Measurements from ENCODE around the gene ERVMER34-1. TPM values are rescaled to one million over a fixed set of nuclear protein-coding genes. Genes with fewer than 3 reads are reported as not detected.

ERVMER34-1 gene
- total RNA-seq, 1 experiment from 2014 or later: 0.34 TPM

DNA sequence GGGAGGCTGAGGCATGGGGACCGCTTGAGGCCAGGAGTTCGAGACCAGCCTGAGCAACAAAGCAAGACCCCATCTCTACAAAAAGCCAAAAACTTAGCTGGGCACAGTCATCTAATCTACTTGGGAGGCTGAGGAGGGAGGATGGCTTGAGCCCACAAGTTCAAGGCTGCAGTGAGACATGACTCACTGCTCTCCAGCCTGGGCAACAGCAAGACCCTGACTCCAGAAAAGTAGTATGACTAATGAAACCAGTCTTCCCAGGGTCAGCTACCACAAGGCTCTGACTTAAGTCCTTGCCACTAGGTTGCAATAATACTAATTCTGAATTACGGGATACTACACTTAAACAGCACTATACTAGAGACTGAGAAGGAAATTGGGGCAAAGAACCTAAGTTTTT lies 33.1 kb downstream of the ERVMER34-1 start:
- DNase-seq (ENCODE audit: low read depth): peak; percentile 22

DNA sequence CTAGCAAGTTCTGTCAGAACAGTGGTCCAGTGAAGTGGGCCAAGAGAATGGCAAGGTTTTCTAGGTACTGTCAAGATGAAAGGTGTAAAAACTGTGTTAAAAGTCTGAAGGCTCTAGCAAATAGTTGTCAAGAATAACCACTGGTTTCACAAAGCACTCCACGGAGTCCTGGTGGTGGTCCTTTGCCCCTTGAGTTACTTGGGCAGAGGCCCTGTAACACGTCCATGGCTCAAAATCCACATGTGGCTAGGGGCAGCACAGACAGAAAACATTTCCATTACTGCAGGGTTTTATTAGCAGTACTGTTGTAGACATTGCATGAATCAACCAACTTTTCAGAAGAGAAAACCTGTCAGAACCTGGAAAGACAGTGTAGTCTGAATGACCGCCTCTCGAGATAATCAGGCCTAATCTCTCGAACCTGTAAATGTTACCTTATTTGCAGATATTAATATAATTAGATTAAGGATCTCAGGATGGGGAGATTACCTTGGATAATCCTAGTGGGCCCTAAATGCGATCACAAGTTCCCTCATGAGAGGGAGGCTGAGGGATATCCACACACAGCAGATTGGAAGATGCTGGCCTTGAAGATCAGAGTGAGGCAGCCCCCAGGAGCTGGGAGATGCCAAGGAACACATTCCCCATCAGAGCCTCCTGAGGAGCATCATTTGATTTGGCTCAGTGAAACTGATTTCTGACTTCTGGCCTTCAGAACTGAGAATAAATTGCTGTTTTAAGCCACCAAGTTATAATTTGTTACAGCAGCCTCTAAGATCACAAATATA lies 34.7 kb downstream of the ERVMER34-1 start:
- DNase-seq (ENCODE audit: low read depth): no peak

DNA sequence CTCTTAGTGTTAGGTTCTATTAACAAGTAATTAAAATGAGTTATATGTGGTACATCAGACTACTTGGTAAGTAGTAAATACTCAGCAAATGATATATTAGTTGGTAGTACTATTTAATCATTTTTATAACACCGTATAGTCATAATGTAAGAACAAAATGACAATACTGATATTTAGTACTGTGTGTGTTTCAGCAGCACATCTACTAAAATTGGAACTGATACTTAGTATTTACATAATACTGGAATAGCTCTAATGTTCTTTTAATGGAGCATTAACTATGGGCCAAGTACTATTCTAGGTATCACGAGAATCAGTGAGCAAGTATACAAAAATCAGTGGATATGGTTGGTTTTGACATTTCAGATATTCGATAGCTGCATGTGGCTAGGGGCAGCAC lies 35.3 kb downstream of the ERVMER34-1 start:
- DNase-seq (ENCODE audit: low read depth): no peak

DNA sequence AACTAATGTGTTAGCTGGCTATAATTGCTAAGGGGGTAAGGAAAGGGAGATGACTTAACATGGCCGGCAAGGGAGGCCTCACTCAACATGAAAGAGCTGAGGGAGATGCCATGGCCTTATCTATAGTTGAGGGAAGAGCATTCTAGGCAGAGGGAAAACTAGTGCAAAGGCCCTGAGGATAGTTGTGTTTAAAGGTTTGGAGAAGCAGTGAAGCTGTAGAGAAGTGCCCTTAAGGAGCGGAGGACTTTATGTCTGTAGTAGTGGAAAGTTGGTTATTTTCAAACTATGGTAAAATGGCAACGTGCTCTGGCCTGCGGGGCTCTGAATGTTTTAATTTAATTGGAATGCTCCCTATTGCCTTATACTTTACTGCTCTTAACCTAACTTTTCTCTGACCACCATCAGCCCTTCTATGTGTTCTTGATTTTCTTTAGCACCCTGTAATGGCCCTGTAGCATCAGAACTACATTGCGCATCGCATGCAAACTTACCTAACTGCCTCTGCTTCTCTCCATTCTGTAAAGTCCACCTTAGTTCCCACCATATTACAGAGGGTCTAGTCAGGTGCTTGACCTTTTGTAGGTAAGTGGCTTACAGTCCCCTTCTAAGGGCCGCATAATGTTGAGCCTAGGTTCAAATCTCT lies 35.8 kb downstream of the ERVMER34-1 start:
- DNase-seq (ENCODE audit: low read depth): no peak

DNA sequence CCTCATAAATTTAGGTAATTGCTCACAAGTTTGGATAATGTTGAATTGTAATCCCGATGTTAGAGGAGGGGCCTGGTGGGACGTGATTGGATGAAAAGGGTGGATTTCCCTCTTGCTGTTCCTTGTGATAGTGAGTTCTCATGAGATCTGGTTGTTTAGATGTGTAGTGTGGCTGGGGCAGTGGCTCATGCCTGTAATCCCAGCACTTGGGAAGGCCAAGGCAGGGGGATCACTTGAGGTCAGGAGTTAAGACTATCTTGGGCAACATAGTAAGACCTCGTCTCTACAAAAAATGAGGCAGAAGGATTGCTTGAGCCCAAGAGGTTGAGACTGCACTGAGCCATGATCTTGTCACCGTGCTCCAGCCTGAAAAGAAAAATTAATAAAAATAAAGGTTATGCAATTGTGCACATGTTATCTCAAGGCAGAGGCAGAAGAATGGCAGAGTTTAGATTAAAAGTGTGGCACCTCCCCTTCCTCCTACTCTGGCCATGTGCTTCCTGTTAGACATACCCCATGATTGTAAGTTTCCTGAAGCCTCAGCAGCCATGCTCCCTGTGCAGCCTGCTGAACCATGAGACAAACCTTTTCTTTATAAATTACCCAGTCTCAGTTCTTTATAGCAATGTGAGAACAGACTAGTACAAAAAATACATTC lies 36.5 kb downstream of the ERVMER34-1 start:
- DNase-seq (ENCODE audit: low read depth): no peak

DNA sequence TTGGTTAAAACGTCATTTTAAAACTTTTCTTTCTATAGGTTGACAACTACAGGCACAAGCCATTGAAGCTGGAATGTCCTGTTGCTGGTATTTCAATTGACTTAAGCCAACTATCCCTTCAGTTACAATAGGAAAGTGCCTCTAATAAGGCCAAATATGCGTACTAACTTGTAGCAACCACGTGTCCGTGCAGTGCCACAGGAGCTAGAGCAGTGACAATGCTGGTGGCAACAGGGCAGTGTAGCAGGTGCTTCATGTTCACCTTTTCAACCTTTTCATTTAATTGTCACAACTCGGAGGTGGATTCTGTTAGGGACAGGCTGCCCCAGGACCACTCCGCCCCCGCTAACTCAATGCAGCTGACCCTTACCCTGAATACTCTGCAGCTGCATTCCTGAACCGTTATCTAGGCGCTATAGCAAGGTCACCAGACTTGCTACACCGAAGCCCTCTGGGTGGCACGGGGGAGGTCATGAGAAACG lies 37.7 kb downstream of the ERVMER34-1 start:
- no peak for DNase-seq (ENCODE audit: low read depth)

DNA sequence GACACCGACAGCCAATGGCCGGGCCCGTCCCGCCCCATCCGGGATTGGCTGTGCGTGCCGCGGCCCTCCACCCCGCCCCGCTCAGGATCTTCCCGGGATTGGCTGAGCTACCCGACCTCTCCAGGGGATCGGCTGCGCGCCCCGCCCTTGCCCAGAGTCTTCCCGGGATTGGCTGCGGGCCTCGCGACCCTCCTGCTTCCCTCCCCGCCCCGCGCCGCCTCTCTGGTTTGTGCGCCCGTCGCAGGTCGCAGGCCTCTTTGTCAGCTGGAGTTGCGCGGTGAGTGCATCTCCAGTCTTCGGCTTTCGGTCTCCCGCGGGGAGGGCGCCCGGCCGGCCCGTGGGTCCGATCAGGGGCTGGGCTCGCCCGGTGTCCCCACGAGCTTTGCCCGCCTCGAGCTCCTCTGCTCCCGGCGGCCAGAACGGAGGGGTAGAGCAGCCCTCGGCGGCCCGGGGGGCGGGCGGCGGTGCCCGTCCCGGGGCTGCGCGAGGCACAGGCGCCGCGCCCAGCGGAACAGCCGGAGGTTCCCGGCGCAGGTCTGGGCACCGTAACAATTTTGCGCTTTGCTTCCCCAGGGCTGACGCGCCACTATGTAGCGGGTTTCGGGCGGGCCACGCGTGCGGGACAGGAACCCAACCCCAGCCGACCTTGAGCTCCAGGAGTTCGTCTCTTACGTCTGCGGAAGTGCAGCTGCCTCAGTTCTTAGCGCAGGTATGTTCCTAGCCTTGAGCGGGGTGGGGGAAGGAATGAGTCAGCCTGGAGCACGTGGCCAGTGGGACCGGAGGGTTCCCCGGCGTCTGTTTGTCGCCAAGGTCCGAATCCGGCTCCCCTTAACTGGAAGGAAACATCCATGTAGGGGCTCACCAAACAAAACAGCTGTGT lies 38.7 kb downstream of the ERVMER34-1 start:
- peak; percentile 94 for DNase-seq (ENCODE audit: low read depth)

DNA sequence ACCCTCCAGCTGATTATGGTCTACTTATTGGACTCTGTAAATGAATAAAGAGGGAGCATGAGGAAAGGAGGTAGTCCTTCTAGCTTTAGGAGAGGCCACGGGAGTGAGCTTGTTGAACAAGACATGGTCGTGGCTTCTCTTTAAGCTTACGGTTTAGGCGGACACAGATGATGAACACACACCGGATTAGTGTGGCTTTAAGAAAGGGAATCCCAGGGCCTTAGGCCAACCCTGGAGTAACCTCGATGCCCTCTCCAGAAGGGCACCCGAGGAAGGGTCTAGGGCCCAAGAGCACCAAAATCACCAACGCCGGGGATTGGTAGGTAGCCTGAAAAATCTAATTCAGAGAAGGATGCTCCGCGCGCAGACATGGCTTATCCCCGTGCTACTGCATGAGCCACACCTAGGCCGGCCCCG lies 39.4 kb downstream of the ERVMER34-1 start:
- no peak for DNase-seq (ENCODE audit: low read depth)

DNA sequence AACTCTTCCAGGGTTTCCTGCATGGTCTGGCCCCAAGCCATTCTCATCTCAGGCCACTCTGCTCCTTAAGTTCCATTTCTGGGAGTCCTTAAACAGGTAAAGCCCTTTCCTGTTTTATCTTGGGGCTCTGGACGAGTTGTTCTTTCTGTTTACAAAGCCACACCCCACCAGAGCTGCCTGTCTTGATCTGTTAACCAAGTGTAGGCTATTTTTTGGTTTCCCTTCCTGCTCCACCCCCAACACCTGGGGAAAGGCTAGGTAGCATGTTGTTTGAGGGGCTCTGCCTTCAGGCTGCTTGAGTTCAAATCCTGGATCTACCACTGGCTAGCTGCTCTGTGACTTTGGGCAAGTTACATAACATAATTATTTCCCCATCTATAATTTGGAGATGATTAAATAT lies 40.0 kb downstream of the ERVMER34-1 start:
- DNase-seq (ENCODE audit: low read depth): no peak

DNA sequence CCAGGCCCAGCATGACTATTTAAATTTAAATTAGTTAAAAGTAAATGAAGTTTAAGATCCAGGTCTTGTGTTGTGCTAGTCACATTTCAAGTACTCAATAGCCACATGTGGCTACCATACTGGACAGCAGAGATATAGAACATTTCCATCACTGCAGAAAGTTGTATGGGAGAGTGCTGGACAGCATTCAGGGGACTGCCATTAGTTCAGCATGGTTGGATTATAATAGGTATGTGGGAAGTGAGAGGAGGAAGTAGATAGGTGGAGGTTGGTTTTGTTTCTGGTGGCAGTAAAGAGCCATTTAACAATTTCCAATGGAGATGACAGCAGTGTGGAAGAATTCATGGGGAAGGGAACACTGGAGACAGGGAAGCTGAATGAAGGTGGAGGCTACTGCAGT lies 42.1 kb downstream of the ERVMER34-1 start:
- DNase-seq (ENCODE audit: low read depth): no peak

DNA sequence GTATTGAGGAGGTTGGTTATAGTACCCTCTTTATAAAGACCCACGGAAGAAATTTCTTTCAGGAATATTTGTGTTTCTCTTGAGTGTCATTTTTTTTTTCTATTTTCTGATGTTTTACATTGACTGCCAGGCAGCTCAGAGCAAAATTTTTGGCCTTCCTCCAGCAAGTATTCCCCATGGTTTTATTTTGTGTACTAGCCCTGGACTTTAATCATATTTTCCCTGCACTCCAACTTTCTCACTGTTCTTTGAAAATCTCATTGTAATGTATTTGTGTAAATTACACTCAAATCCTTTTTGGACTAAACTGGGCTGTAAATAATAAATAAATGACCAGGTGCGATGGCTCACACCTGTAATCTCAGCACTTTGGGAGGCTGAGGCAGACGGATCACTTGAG lies 46.6 kb downstream of the ERVMER34-1 start:
- DNase-seq (ENCODE audit: low read depth): no peak

DNA sequence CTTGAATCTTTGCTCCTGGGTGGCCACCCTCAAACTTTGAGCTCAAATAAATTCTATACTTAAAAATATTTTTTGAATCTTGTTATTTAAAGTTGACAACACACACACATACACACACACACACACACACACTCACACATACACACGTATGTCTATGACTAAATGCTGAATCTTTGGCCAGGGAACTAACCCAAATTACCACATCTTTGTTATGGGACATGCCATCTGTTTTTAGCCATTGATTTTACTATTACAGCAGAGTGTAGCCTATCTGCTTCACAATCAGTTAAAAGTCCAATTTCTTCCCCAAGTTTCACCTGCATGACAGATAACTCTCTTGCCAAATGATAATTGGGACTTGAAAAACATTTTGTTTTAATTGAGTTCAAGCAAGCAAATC lies 47.1 kb downstream of the ERVMER34-1 start:
- DNase-seq (ENCODE audit: low read depth): peak; percentile 52

DNA sequence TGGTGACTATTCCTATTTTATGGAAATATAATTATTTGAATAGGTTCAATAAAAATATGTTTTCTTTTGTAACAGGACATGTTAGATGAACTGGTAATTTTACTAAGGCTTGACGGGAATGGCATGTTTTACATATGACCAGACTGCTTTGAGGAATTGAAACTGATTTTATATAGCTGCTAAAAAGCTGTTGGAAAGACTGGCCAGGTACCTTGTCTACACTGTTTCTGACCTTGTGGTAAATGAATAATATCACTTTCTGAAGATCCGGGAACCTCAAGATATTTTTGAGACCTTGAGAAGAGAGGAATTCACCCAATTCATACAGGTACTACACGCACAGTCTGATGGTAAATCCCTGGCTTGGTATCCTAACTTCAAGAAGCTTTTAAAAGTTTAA lies 50.0 kb downstream of the ERVMER34-1 start:
- no peak for DNase-seq (ENCODE audit: low read depth)

DNA sequence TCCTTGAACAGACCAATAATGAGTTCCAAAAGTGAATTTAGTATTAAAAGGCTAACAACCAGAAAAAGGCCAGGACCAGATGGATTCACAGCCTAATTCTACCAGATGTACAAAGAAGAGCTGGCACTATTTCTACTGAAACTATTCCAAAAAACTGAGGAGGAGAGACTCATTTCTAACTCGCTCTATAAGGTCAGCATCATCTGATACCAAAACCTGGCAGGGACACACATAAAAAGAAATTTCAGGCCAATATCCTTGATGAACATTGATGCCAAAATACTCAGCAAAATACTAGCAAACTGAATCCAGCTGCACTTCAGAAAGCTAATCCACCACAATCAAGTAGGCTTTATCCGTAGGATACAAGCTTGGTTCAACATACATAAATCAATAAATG lies 56.3 kb downstream of the ERVMER34-1 start:
- DNase-seq (ENCODE audit: low read depth): no peak

DNA sequence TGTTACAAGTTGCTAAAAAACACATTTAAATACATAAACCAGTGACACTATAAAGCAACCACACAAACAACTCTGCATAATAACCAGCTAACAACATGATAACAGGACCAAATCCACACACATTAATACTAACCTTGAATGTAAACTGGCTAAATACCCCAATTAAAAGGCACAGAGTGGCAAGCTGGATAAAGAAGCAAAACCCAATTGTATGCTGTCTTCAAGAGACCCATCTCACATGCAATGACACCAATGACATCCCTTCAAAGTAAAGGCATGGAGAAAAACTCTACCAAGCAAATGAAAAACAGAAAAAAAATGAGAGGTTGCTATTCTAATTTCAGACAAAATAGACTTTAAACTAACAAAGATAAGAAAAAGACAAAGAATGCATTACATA lies 57.7 kb downstream of the ERVMER34-1 start:
- DNase-seq (ENCODE audit: low read depth): no peak

Other genes starting within 250 kb of the ERVMER34-1 start
- gene USP46, start 92.1 kb downstream of the ERVMER34-1 start, total RNA-seq (2014; rRNA removed): 18.3 and 19.2 TPM in 2 replicates
- gene RASL11B, start 110.9 kb upstream of the ERVMER34-1 start, total RNA-seq (2014; rRNA removed): 0.17 and 0.32 TPM in 2 replicates